Testis (tissue), 2 donors: ENCODE results near the gene RAB7B.

ENCODE experiments used
- CTCF ChIP-seq, 3 experiments: fragments of 450-650 bp in 2 of 3; fragments of 200-600 bp in 1 of 3; sonication (generic) in 1 of 3; IDR thresholded peaks; one replicate each; pipeline ENCODE4 v1.5.1; 2016 to 2019; ENCODE audit warnings: antibody characterized with exemption in 3 of 3, mild to moderate bottlenecking in 2 of 3, moderate library complexity in 1 of 3
- POLR2A ChIP-seq: fragments of 450-650 bp; IDR thresholded peaks from one replicate; pipeline ENCODE4 v1.6.1; 2017; ENCODE audit warnings: antibody characterized with exemption, mild to moderate bottlenecking, moderate library complexity

DNA sequence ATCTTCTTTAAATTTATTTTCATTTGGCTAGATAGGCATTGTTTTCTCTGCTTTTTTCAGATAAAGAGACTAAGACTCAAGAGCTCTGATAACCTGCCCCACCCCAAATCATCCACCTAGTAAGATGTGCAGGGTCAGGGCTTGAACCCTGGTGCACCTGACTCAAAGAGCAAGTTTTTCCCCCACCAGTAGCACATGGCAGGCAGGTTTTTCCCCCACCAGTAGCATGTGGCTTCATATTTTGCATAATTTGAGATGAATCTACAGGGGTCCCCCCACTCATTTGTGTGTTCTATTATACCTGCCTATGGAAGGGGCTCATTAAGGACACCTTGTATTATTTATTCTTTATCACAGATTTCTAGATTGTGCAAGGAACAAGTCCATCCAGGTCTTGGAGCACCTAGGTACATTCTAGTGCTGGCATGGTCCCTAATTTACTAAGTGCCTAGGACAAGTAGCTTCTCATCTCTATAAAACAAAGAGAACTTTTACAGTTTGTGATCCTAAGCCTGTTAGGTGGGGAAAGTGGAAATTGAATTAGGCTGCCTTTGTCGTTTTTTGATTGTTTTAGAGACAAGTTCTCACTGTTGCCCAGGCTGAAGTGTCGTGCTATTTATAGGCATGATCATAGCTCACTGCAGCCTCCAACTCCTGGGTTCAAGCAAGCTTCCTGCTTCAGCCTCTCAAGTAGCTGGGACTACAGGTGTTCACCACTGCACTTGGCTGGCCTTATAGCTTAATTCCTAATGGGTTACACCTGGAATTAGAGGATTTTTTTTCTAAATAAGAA, 33.7 kb upstream of the RAB7B start:
- TF ChIP-seq CTCF (IDR thresholded peaks at IDR 0.05) = no peak
- TF ChIP-seq POLR2A = no peak
